IMR-90 (cell line): Measurements from ENCODE around the gene TMCO2. TPM values are rescaled to one million over a fixed set of nuclear protein-coding genes. Genes with fewer than 3 reads are reported as not detected.

Experiments used
- ATAC-seq: fragments of 200-7000 bp; cut with Tn5 transposase; 2 replicates; pipeline ENCODE4 v1.9.1; 2020; ENCODE audit warnings: low read depth, mild to moderate bottlenecking, moderate library complexity
- BruUV-seq: library from RNA; stranded (reverse); fragments of 400-500 nt; replicated peaks from 2 replicates; lab custom pipeline; 2021; lab: Mats Ljungman, UMichigan
- CTCF ChIA-PET: fragments of 300-600 bp; formaldehyde crosslinking; extraction: SDS; loops from one replicate; lab custom pipeline; 2021; ENCODE audit warnings: antibody characterized with exemption; lab: Yijun Ruan, JAX
- POLR2A ChIA-PET: fragments of 300-600 bp; sonication (Branson Sonifier 250); formaldehyde crosslinking; loops from one replicate; lab custom pipeline; 2022; ENCODE audit warnings: antibody characterized with exemption; ENCODE audit not compliant: unreplicated experiment; lab: Charles Lee
- DNase-seq: peaks from one replicate; pipeline ENCODE4 v3.0.0; 2013
- H2AFZ ChIP-seq: replicated peaks from 2 replicates; pipeline ENCODE3; 2013; ENCODE audit warnings: low read length, mild to moderate bottlenecking; ENCODE audit not compliant: poor library complexity
- H2AK5ac ChIP-seq: 2 replicates; pipeline ENCODE4 v1.6.1; 2013; ENCODE audit warnings: low read depth, low read length, inconsistent platforms
- H2AK9ac ChIP-seq: replicated peaks from 2 replicates; pipeline ENCODE3; 2013; ENCODE audit warnings: mild to moderate bottlenecking, low read depth, low read length, moderate library complexity; ENCODE audit not compliant: poor library complexity
- H2BK120ac ChIP-seq: 2 replicates; pipeline ENCODE4 v1.6.1; 2013; ENCODE audit warnings: low read depth, low read length, inconsistent platforms
- H2BK15ac ChIP-seq: 3 replicates; pipeline ENCODE4 v1.6.1; 2013; ENCODE audit warnings: low read depth, low read length, inconsistent platforms
- H2BK20ac ChIP-seq: 2 replicates; pipeline ENCODE4 v1.6.1; 2013; ENCODE audit warnings: low read depth, mild to moderate bottlenecking, inconsistent platforms, low read length, moderate library complexity
- H2BK5ac ChIP-seq: 2 replicates; pipeline ENCODE4 v1.6.1; 2013; ENCODE audit warnings: mild to moderate bottlenecking, low read depth, low read length, inconsistent platforms; ENCODE audit not compliant: poor library complexity, severe bottlenecking
- H3K14ac ChIP-seq: replicated peaks from 2 replicates; pipeline ENCODE4 v1.6.1; 2013; ENCODE audit warnings: low read depth, low read length, inconsistent platforms
- H3K18ac ChIP-seq: 2 replicates; pipeline ENCODE4 v1.6.1; 2013; ENCODE audit warnings: low read depth, low read length, control low read depth
- H3K23ac ChIP-seq: 2 replicates; pipeline ENCODE4 v1.6.1; 2013; ENCODE audit warnings: low read depth, low read length, inconsistent platforms
- H3K27ac ChIP-seq: 2 replicates; pipeline ENCODE4 v1.5.1; 2013; ENCODE audit warnings: mild to moderate bottlenecking, control low read depth, low read length; ENCODE audit not compliant: insufficient read depth
- H3K27me3 ChIP-seq: 2 replicates; pipeline ENCODE4 v1.6.1; 2013; ENCODE audit warnings: low read length; ENCODE audit not compliant: control insufficient read depth, insufficient read depth
- H3K36me3 ChIP-seq: 2 replicates; pipeline ENCODE4 v1.6.1; 2013; ENCODE audit warnings: low read length, mixed read lengths; ENCODE audit not compliant: control insufficient read depth, insufficient read depth
- H3K4ac ChIP-seq: 2 replicates; pipeline ENCODE4 v1.6.1; 2013; ENCODE audit warnings: low read depth, low read length, inconsistent platforms
- H3K4me1 ChIP-seq: 2 replicates; pipeline ENCODE4 v1.6.1; 2013; ENCODE audit warnings: low read length, mixed read lengths; ENCODE audit not compliant: control insufficient read depth, insufficient read depth
- H3K4me2 ChIP-seq: 2 replicates; pipeline ENCODE4 v1.6.1; 2013; ENCODE audit warnings: low read depth, mild to moderate bottlenecking, control low read depth, low read length, moderate library complexity
- H3K4me3 ChIP-seq: 2 replicates; pipeline ENCODE4 v1.5.1; 2013; ENCODE audit warnings: low read depth, mild to moderate bottlenecking, control low read depth, low read length, moderate library complexity; ENCODE audit not compliant: insufficient read depth
- H3K56ac ChIP-seq: 2 replicates; pipeline ENCODE4 v1.6.1; 2013; ENCODE audit warnings: low read length, inconsistent platforms; ENCODE audit not compliant: insufficient read depth; ENCODE audit errors: extremely low read depth
- H3K79me1 ChIP-seq, 2 experiments: 2 replicates each; pipeline ENCODE4 v1.6.1; 2013; ENCODE audit warnings: low read length in 2 of 2, inconsistent platforms in 1 of 2, low read depth in 1 of 2
- H3K9ac ChIP-seq: 2 replicates; pipeline ENCODE4 v1.6.1; 2013; ENCODE audit warnings: low read depth, low read length, control low read depth
- H3K9me1 ChIP-seq: 2 replicates; pipeline ENCODE4 v1.6.1; 2013; ENCODE audit warnings: low read length, inconsistent platforms; ENCODE audit not compliant: insufficient read depth
- H3K9me3 ChIP-seq: 2 replicates; pipeline ENCODE4 v1.6.1; 2013; ENCODE audit warnings: low read length; ENCODE audit not compliant: control insufficient read depth, insufficient read depth
- H4K20me1 ChIP-seq: 2 replicates; pipeline ENCODE4 v1.6.1; 2013; ENCODE audit warnings: low read length, inconsistent platforms; ENCODE audit not compliant: insufficient read depth
- H4K5ac ChIP-seq: 2 replicates; pipeline ENCODE4 v1.6.1; 2013; ENCODE audit warnings: mild to moderate bottlenecking, low read depth, low read length, control low read depth
- H4K8ac ChIP-seq, 2 experiments: 2 replicates each; pipeline ENCODE4 v1.6.1; 2013; ENCODE audit warnings: low read depth in 2 of 2, low read length in 2 of 2, control low read depth in 1 of 2, inconsistent platforms in 1 of 2
- H4K91ac ChIP-seq: 2 replicates; pipeline ENCODE4 v1.6.1; 2013; ENCODE audit warnings: low read depth, low read length, inconsistent platforms; ENCODE audit not compliant: insufficient read depth
- BHLHE40 ChIP-seq: fragments of 150-350 bp; IDR thresholded peaks from 2 replicates; pipeline ENCODE4 v1.6.1; 2016; ENCODE audit warnings: mild to moderate bottlenecking, low read depth, low read length
- CHD1 ChIP-seq: IDR thresholded peaks from 2 replicates; pipeline ENCODE4 v1.6.1; 2012; ENCODE audit warnings: low read depth, low read length, improper control_type of control experiment
- ELK1 ChIP-seq: fragments of 150-350 bp; IDR thresholded peaks from 2 replicates; pipeline ENCODE4 v1.6.1; 2016; ENCODE audit warnings: low read depth, mild to moderate bottlenecking, low read length, moderate library complexity, borderline replicate concordance
- MXI1 ChIP-seq: IDR thresholded peaks from 2 replicates; pipeline ENCODE4 v1.6.1; 2012; ENCODE audit warnings: low read depth, mild to moderate bottlenecking, low read length, moderate library complexity, borderline replicate concordance
- NFE2L2 ChIP-seq: fragments of 150-350 bp; IDR thresholded peaks from 2 replicates; pipeline ENCODE4 v1.6.1; 2016; ENCODE audit warnings: low read depth, mild to moderate bottlenecking, low read length
- RCOR1 ChIP-seq: IDR thresholded peaks from 2 replicates; pipeline ENCODE4 v1.6.1; 2012; ENCODE audit warnings: mild to moderate bottlenecking, low read length, improper control_type of control experiment; ENCODE audit not compliant: insufficient replicate concordance
- WGBS, 2 experiments: methylation state at CpG; one replicate each; pipeline versions ENCODE4 v1.1.5 to v1.1.7; 2013; ENCODE audit warnings: missing lambda C conversion rate in 2 of 2; ENCODE audit not compliant: insufficient read length in 1 of 2; ENCODE audit errors: extremely low coverage in 2 of 2; 5-methylcytosine and 5-hydroxymethylcytosine counted together
- dilution Hi-C: fragments of 300-500 bp; cut with HindIII; formaldehyde crosslinking; loops from one replicate; pipeline ENCODE4 v1.14.3; 2018; ENCODE audit warnings: low sequenced_read_pairs; ENCODE audit not compliant: unreplicated experiment
- in situ Hi-C: fragments of 300-500 bp; cut with MboI; formaldehyde crosslinking; loops from 3 replicates; pipeline ENCODE4 v1.14.3; 2019; ENCODE audit warnings: low sequenced_read_pairs, inconsistent platforms, mixed read lengths
- intact Hi-C: fragments of 100-400 bp; cut with micrococcal nuclease; formaldehyde crosslinking; loops from 2 replicates; pipeline ENCODE4 v1.10.0; 2022
- polyA plus RNA-seq, 3 experiments: library from polyadenylated mRNA; depleted of rRNA; stranded (reverse); fragments of >200 nt; gene quantifications; 2 replicates each; pipeline ENCODE4 v1.2.3, GENCODE V29; 2012; ENCODE audit warnings: low replicate concordance in 1 of 3
- total RNA-seq: library from RNA; depleted of rRNA; stranded (reverse); fragments of >200 nt; gene quantifications from 2 replicates; pipeline ENCODE4 v1.2.3, GENCODE V29; 2012
- TF ChIP-seq, protein P1 (sequence below): conservative IDR thresholded peaks from 2 replicates; pipeline ENCODE4 v1.5.1; 2012; ENCODE audit warnings: mild to moderate bottlenecking, low read depth, low read length, improper control_type of control experiment
- TF ChIP-seq, protein P2 (sequence below): fragments of 150-350 bp; IDR thresholded peaks from 2 replicates; pipeline ENCODE4 v1.6.1; 2017; ENCODE audit warnings: mild to moderate bottlenecking, antibody characterized with exemption, low read length, low read depth

Gene TMCO2
- total and polyA plus RNA-seq, 2 of the 4 experiments (the other 2 are of a cell fraction): not detected

DNA sequence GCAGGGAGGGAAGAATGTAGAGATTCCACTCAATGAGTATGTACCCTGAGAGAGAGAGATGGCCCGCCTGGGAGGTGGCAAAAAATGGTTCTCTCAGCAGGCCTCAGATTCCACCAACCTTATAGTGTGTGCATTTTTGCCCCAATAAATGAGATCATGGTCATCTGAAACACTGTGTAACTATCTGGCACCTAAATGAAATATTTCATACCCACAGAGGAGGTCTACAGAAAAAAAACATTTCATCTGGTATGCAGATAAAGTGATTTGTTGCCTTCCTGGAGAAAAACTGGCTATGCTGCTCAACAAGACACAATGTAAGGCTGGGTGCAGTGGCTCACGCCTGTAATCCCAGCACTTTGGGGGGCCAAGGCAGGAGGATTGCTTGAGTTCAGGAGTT lies 4.9 kb downstream of the TMCO2 start:
- intact Hi-C loops: loop anchor here (10.0 kb wide), 1 partner anchor 152 kb away; no protein-coding TSS in a partner anchor
- peaks cover 5% of the 10 kb centered on the region; the same call in 1 of the 2 replicates for H3K9me1 ChIP-seq
- dilution Hi-C loops: no loop called here
- H2AK9ac ChIP-seq: no peak overlapping the region
- no peak overlapping the region for H2AK5ac ChIP-seq
- in situ Hi-C loops: no loop called here
- no peak overlapping the region for H3K14ac ChIP-seq
- no peak overlapping the region for H2BK120ac ChIP-seq
- TF ChIP-seq NFE2L2 (no peak), ELK1 (no peak), MXI1 (no peak), CHD1 (no peak), RCOR1 (no peak), BHLHE40 (no peak)
- TF ChIP-seq, protein P1, sequence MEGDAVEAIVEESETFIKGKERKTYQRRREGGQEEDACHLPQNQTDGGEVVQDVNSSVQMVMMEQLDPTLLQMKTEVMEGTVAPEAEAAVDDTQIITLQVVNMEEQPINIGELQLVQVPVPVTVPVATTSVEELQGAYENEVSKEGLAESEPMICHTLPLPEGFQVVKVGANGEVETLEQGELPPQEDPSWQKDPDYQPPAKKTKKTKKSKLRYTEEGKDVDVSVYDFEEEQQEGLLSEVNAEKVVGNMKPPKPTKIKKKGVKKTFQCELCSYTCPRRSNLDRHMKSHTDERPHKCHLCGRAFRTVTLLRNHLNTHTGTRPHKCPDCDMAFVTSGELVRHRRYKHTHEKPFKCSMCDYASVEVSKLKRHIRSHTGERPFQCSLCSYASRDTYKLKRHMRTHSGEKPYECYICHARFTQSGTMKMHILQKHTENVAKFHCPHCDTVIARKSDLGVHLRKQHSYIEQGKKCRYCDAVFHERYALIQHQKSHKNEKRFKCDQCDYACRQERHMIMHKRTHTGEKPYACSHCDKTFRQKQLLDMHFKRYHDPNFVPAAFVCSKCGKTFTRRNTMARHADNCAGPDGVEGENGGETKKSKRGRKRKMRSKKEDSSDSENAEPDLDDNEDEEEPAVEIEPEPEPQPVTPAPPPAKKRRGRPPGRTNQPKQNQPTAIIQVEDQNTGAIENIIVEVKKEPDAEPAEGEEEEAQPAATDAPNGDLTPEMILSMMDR: no peak
- TF ChIP-seq, protein P2, sequence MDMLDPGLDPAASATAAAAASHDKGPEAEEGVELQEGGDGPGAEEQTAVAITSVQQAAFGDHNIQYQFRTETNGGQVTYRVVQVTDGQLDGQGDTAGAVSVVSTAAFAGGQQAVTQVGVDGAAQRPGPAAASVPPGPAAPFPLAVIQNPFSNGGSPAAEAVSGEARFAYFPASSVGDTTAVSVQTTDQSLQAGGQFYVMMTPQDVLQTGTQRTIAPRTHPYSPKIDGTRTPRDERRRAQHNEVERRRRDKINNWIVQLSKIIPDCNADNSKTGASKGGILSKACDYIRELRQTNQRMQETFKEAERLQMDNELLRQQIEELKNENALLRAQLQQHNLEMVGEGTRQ: no peak
- no peak overlapping the region for H3K23ac ChIP-seq
- H4K20me1 ChIP-seq: no peaks in the 10 kb centered on the region; the same call in 1 of the 2 replicates
- H3K79me1 ChIP-seq: peaks cover 10 to 22% of the 10 kb centered on the region in 2 experiments
- no peak overlapping the region for H2AFZ ChIP-seq
- no peak overlapping the region for H2BK15ac ChIP-seq
- H2BK5ac ChIP-seq: no peak overlapping the region
- BruUV-seq: no TSS peak
- H3K4me3 ChIP-seq: no peak overlapping the region
- no peak for ATAC-seq
- POLR2A ChIA-PET: no interaction called here
- no peak overlapping the region for H3K56ac ChIP-seq
- H2BK20ac ChIP-seq: no peak overlapping the region
- H3K4me2 ChIP-seq: no peak overlapping the region
- H3K9ac ChIP-seq: no peak overlapping the region
- H3K9me3 ChIP-seq: no peaks in the 10 kb centered on the region
- no peak overlapping the region for H4K91ac ChIP-seq
- H3K18ac ChIP-seq: no peak overlapping the region
- no peak overlapping the region for H4K5ac ChIP-seq
- H3K4me1 ChIP-seq: no peaks in the 10 kb centered on the region
- no peak overlapping the region for H3K4ac ChIP-seq
- no CpG with 5 or more reads among the region's 2 CpGs for WGBS, 2 experiments
- peak; percentile 3 for DNase-seq
- H3K36me3 ChIP-seq: peaks cover 1% of the 10 kb centered on the region; the same call in 1 of the 2 replicates
- CTCF ChIA-PET: no interaction called here
- H3K27me3 ChIP-seq: no peaks in the 10 kb centered on the region
- H4K8ac ChIP-seq: no peak overlapping the region
- H3K27ac ChIP-seq: no peak overlapping the region
